ENCODE results near the gene OPN4. TPM values are rescaled to one million over a fixed set of nuclear protein-coding genes. Genes with fewer than 3 reads are reported as not detected.

Gene OPN4
- total and polyA plus RNA-seq, 2 of the 8 experiments (the other 6 are each of a cell fraction or from before 2014, with no cell fraction given) = not detected

DNA sequence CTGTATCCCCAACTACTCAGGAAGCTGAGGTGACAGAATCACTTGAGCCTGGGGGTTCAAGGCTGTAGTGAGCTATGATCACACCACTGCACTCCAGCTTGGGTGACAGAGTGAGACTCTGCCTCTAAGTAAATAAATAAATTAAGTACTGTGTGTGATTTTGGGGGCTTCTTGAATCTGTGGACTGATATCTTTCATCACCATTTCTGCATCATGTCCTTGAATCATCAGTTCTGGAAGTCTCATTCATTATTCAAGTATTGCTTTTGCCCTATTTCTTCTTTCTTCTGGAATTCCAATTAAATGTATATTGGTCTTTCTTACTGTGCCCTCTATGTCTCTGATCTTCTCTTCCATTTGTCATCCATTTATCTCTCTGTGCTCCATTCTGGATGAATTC, 46.7 kb upstream of the OPN4 start:
- Histone ChIP-seq H3K14ac (ENCODE audit: insufficient read length) (no peak overlapping the region), H2AFZ (ENCODE audit: low read length) (no peak overlapping the region), H4K20me1 (replicated peaks in 1 of 2; ENCODE audit: control insufficient read depth in 1 of 2, insufficient read depth in 2 of 2, low read length in 2 of 2) (no peaks in the 10 kb centered on the region), H4K8ac (ENCODE audit: extremely low read depth, insufficient read depth, low read length) (no peak overlapping the region), H2BK120ac (replicated peaks; ENCODE audit: low read depth, low read length) (no peak overlapping the region), H3K23me2 (ENCODE audit: low read depth, low read length) (no peaks in the 10 kb centered on the region), H3K23ac (ENCODE audit: insufficient read length) (no peak overlapping the region), H3K36me3 (ENCODE audit: control insufficient read depth in 2 of 4, insufficient read depth in 4 of 4, low read length in 3 of 4) (no peaks in the 10 kb centered on the region), H3K4me3 (ENCODE audit: extremely low read depth in 1 of 4, insufficient read depth in 2 of 4, low read depth in 3 of 4, low read length in 4 of 4) (no peak overlapping the region), H3K18ac (ENCODE audit: extremely low read depth, low read length) (no peak overlapping the region), H2BK5ac (ENCODE audit: low read depth, low read length) (no peak overlapping the region), H2BK20ac (ENCODE audit: low read length) (no peak overlapping the region), H2BK15ac (ENCODE audit: low read length) (no peak overlapping the region), H2AK5ac (ENCODE audit: low read depth, low read length) (no peak overlapping the region), H4K91ac (replicated peaks; ENCODE audit: insufficient read length, low read length) (no peak overlapping the region), H3K9me3 (ENCODE audit: insufficient read depth in 2 of 2, low read depth in 1 of 2, low read length in 1 of 2) (peaks cover 0 to 7% of the 10 kb centered on the region in 2 experiments; a peak in 2 of 4 replicates), H3K27me3 (replicated peaks in 1 of 4; ENCODE audit: control insufficient read depth in 3 of 4, extremely low read depth in 1 of 4, insufficient read depth in 3 of 4, low read length in 3 of 4) (no peaks in the 10 kb centered on the region), H3K4me1 (replicated peaks in 1 of 4; ENCODE audit: control insufficient read depth in 3 of 4, insufficient read depth in 4 of 4, low read length in 3 of 4) (no peaks in the 10 kb centered on the region), H3K27ac (ENCODE audit: low read depth, low read length) (no peak overlapping the region), H3K79me1 (ENCODE audit: low read depth, low read length) (no peaks in the 10 kb centered on the region), H3K4me2 (ENCODE audit: insufficient read depth in 1 of 2, low read depth in 2 of 2, low read length in 2 of 2) (no peak overlapping the region), H3K56ac (replicated peaks; ENCODE audit: insufficient read length, low read depth, low read length) (no peak overlapping the region), H3K4ac (replicated peaks; ENCODE audit: insufficient read length, low read depth, low read length) (no peak overlapping the region), H4K5ac (ENCODE audit: insufficient read length, low read depth, low read length) (no peak overlapping the region), H2BK12ac (ENCODE audit: low read depth, low read length) (no peak overlapping the region), H3K9ac (replicated peaks in 1 of 4; ENCODE audit: extremely low read depth in 1 of 4, low read depth in 3 of 4, low read length in 3 of 4) (no peak overlapping the region), H3K79me2 (ENCODE audit: control insufficient read depth in 1 of 2, insufficient read depth in 2 of 2, low read length in 2 of 2) (no peaks in the 10 kb centered on the region)
- TF ChIP-seq KDM5A (IDR thresholded peaks at IDR 0.05; ENCODE audit: low read length) = no peak
- no peak for TF ChIP-seq JUN (IDR thresholded peaks at IDR 0.05; ENCODE audit: low read depth, low read length)
- TF ChIP-seq EZH2 (IDR thresholded peaks at IDR 0.05; ENCODE audit: low read depth, low read length, severe bottlenecking) = no peak
- TF ChIP-seq KDM4A (IDR thresholded peaks at IDR 0.05; ENCODE audit: low read depth, low read length, severe bottlenecking) = no peak
- TF ChIP-seq ASH2L (IDR thresholded peaks at IDR 0.05; ENCODE audit: low read length) = no peak
- TF ChIP-seq JUND (IDR thresholded peaks at IDR 0.05; ENCODE audit: low read length) = no peak
- no peak for TF ChIP-seq BCL11A (IDR thresholded peaks at IDR 0.05; ENCODE audit: low read depth in 2 of 2, low read length in 2 of 2)
- TF ChIP-seq TEAD4 (IDR thresholded peaks at IDR 0.05; ENCODE audit: low read depth, low read length) = no peak
- TF ChIP-seq MAFK (IDR thresholded peaks at IDR 0.05; ENCODE audit: low read depth, low read length) = no peak
- TF ChIP-seq ZNF274 (IDR thresholded peaks at IDR 0.05; ENCODE audit: borderline replicate concordance, extremely low read depth, low read length) = no peak
- TF ChIP-seq MAX (IDR thresholded peaks at IDR 0.05) = no peak
- TF ChIP-seq TBP (IDR thresholded peaks at IDR 0.05; ENCODE audit: low read depth, low read length) = no peak
- FAIRE-seq = no peak
- DNase-seq (ENCODE audit: low read depth in 1 of 2, low spot score in 2 of 2) = no peak
- POLR2A ChIA-PET (ENCODE audit: partially characterized antibody) = no interaction called here
- CTCF ChIA-PET (ENCODE audit: partially characterized antibody) = no interaction called here

Data from H1 (cell line).